ENCODE results near the gene CNN2.
"Not testable (repeated sequence)": the region's sequence is repeated elsewhere in the genome, so short reads cannot be mapped to it uniquely, and the experiment has no call there.

Gene CNN2

DNA sequence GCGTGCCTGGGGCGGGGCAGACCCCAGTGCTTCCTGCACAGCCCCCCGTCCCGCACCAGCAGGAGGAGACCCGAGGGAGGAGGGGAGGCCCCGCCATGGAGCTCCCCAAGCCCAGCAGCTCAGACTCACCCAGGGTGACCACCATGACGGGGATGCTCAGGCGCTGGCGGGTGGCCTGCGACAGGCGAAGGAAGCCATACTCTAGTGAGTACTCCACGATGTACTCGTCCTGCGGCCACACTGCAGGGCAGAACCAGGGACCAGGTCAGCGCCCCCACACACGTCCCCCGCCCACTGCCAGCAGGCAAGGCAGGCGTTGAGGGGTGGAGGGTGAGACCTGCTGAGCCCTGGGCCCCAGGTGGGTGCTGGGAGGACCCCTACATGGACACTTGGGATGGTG lies 14.1 kb upstream of the CNN2 start:
- FAIRE-seq, result no peak

- FAIRE-seq, result no peak
Observed at GRCh38 chr19:1013218-1013617, 13.2 kb upstream of the CNN2 start.

DNA sequence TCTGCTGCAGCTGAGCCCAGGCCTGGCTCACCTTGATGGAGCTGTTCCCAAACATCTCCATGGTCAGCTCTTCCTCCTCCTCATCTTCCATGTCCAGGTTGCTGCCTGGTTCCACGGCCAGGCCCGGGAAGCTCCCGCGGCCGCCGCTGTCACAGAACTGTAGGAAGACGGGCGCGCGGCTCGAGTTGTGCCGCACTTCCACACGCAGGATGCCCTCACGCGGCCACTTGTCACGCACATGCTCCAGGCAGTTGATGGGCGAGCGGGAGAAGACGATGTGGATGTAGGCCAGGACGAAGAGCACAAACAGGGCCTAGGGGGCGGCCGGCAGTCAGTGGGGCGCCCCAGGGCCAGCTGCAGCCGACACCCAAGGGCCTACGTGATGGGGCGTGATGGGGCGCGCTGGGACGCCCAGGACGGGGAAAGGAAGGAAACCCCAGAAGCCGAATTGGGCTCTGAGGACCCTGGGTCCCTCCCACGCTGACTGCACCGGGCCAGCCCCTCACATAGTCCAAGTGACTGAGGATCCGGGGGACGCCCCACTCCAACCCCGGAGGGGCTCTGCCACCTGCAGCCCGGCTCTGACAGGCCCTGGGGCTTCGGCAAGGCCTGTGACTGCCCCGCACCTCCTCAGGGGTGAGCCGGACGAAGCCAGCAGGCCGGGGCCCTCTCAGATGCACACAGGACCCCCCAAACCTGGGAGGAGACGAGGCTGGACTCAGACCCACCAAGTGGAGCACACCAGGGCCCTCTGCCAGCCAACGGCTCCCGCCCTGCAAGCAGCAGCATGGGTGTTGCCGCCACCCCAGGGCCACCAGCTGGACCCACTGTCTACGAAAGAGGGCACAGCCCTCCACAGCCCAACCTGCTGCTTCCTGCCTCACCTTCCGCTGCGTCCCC lies 12.0 kb upstream of the CNN2 start:
- no peak for FAIRE-seq

DNA sequence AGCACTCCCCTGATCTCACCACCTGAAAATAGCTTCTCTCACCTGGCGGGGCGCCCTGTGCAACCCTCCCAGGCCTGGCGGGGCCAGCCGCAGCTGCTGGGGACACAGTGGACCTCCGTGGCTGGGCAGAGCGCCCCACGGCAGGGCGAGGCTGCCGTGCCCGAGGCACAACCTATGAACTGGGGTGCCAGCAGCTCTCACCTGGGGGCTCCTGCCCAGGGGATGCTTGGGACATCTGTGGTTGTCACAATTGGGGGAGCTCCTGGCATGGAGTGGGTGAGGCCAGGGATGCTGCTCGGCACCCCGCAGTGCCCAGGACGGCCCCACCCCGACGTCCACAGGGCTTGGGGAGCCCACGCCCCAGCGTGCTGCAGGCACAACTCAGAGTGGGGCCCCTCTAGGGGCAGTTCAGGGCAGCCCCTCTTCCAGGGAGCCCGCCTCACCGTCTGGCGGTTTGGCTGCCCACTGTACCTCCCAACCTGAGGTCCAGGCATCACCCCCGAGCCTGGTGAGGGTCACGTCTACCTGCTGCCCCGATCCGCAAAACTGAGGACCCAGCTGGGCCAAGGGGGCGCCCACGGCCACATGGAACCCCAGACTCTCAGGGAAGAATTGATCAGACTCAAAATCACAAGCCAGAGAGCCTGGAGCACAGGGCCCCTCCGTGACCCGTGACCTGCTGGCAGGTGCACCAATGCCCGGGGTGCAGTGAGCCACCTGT lies 11.2 kb upstream of the CNN2 start:
- no peak for FAIRE-seq

DNA sequence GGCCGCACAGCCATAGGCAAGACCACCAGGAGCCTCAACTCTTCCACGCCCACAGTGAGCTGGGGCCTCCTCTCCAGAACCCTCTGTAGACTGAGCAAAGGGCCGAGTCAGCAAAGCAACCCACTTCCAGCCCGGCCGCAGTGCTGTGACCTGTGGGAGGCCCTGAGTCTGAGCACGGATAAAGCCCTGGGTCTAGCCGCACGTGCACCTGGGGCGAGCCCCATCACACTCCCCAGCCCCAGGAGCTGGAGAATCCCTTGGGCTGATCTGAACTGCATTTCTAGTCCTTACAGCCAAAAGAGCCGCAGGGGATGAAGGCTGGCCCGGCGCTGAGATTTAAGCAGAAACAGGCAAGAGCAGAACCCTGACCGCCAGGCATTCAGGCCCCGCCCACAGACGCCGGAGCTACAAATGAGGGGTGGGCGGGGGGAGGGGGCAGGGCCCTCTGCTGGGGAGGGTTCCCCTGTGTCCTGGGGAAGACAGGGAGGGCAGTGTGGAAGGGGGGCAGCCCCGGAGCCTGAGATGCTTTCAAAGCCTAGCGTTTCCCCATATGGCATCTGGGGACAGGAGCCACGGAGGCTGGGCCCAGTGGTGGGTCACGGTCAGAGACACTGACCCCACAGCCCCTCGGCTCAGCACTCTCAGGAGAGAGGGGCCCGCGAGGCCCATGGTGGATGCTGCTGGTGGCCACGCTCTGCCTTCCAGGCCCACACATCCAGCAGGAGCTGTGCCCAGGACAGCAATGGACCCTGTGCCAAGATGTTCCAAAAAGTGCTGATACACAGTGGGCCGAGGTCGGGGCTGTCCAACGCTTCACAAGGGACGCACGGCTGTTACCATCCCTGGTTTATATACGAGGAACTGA lies 10.4 kb upstream of the CNN2 start:
- no peak for FAIRE-seq

DNA sequence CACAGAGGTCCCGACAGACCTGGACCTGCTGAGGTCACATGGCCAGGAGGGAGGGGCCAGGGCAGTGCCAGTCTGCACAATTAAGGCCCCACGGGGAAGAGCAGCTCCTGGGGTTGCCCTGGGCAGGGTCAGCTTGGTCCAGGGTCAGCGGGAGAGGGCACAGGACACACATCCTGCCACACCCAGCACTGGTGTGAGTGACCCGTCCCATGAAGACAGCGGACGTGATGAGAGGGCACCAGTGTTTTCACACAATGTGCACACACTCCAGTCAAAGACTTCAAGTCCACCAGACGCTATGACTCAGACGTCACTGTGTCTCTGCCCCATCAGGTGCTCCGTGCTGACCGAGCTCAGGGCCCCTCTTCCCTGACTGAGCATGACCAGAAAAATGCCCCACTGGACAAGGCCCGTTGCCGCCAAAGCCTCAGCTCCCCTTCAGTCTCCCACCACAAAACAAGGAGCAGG lies 9.7 kb upstream of the CNN2 start:
- no peak for FAIRE-seq

- FAIRE-seq, result no peak
Observed at GRCh38 chr19:1017115-1017905, 9.1 kb upstream of the CNN2 start.

DNA sequence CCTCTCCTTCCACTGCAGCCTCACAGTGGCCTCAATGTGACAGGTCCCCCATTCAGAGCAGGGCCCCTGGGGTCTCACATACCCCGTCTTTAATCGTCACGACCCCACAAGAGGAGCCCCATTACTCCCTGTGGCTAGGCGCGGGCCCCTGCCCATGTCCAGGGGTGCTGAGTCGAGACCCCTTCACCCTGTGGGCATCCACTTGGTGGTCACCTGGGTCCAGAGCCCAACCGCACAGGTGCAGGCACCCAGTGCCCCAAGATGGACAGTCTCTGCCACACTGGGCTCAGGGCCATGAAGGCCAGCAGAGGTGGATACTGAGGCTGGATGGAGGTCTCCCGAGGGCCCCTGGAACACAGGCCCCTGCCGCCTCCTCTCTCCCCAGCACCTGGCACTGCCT lies 8.5 kb upstream of the CNN2 start:
- FAIRE-seq, result no peak

GRCh38 chr19:1018393-1018792 lies 8.0 kb upstream of the CNN2 start:
- no peak for FAIRE-seq

- no peak for FAIRE-seq
Observed at GRCh38 chr19:1018932-1019615, 7.3 kb upstream of the CNN2 start.

- FAIRE-seq, result no peak
Observed at GRCh38 chr19:1019616-1019961, 6.8 kb upstream of the CNN2 start.

DNA sequence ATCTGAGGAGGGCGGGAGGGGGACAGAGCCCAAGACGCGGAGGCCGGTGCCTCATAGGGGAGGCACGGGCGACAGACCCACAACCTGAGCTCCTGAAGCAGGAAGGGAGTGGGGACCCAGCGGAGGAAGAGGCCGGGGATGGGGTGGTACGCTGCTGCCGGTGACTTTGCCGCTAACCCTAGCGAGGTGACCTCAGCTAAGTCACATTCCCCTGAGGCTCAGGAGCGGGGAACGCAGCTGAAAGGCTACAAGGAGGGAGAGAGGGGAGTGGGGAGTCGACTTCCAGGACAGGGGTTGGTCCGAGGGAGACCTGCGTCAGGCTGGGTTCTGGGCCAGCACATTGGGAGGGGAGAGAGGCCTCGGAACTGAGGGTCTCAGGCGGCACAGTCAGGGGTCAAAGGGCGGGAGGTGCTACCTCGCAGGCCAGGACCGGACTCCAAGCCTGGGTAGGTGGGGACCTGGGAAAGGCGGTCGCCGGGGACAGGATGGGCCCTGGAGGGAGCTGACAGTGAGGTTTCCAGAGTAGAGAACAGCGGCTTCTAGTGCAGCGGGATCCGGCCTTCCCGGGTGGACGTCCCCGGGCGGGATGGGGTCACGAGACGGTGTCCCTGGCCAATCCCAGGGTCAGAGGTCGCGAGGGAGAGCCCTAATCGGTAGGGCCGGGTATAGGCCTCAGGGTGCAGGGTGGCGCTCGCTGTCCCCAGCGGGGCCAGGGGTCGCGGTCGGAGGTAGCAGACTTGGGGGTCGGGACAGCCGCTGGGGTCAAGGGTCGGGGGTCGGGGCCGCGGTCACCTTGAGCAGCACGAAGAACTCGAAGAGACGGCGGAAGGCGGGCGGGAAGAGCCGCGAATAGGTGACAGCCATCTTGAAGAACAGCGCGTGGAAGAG lies 6.2 kb upstream of the CNN2 start:
- no peak for FAIRE-seq

- FAIRE-seq, result no peak
Observed at GRCh38 chr19:1020868-1021425, 5.5 kb upstream of the CNN2 start, which contains the start of gene TMEM259. Gene TMEM259, minus strand, starts transcription at chr19:1021123. Its CDS starts 127 bp downstream, at chr19:1020996.

DNA sequence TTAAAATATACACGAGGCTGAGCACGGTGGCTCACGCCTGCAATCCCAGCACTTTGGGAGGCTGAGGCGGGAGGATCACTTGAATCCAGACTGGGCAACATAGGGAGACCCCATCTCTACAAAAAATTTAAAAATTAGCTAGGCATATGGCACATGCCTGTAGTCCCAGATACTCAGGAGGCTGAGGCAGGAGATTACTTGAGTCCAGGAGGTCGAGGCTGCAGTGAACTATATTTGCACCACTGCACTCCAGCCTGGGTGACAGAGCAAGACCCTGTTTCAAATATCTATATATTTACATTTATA lies 2.6 kb upstream of the CNN2 start:
- FAIRE-seq, result not testable (repeated sequence)

DNA sequence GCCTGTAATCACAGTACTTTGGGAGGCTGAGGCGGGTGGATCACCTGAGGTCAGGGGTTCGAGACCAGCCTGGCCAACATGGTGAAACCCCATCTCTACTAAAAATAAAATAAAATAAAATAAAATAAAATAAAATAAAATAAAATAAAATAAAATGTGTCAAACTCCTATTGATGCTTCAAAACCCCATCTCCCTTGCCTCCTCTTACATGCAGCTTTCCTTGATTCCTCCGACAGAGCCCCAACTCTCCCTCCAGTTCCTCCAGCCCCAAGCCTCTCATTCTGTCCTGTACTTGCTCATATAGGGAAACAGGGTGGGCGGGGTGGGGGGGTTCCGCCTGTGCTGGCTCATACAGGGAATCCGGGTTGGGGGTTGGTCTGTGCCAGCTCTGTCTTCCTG lies 1.3 kb upstream of the CNN2 start:
- not testable (repeated sequence) for FAIRE-seq

DNA sequence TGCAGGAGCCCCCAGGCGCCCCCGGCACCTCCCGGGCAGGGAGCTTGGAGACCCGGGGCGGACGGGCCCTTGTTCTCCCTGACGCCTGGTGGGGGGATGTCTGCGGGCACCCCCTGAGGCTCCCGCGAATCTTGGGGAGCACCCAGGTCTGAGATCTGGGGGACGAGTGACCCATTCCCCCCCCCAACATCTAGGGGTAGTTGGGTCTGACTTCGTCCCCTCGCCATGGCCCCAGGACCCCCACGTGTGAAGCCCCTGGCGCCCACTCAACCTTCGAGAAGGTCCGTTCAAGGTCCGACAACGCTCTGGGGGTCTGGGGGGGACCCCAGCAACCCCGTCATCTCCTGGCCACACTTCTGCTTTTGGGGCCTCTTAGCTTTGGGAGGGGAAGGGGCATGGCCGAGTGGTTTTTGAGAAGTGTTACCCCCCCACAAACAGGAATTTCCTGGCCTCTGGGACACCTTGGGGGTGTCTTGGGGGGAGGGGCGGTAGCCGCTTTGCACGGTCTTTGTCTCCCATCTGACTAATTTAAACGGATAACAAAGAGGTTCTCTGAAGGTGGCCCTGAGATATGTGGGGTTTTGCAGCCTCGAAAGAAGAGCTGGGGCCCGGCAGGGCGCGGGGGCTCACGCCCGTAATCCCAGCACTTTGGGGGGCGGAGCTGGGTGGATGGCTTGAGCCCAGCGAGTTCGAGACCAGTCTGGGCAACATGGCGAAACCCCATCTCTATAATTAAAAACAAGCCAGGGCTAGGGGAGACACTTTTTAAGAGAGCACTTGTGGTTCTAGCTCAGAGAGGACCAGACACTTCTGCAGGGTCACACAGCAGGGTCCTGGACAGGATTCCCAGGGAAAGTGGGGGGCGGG lies 608 bp downstream of the CNN2 start:
- FAIRE-seq, result no peak

GRCh38 chr19:1027650-1028061 lies 1.2 kb downstream of the CNN2 start:
- no peak for FAIRE-seq

DNA sequence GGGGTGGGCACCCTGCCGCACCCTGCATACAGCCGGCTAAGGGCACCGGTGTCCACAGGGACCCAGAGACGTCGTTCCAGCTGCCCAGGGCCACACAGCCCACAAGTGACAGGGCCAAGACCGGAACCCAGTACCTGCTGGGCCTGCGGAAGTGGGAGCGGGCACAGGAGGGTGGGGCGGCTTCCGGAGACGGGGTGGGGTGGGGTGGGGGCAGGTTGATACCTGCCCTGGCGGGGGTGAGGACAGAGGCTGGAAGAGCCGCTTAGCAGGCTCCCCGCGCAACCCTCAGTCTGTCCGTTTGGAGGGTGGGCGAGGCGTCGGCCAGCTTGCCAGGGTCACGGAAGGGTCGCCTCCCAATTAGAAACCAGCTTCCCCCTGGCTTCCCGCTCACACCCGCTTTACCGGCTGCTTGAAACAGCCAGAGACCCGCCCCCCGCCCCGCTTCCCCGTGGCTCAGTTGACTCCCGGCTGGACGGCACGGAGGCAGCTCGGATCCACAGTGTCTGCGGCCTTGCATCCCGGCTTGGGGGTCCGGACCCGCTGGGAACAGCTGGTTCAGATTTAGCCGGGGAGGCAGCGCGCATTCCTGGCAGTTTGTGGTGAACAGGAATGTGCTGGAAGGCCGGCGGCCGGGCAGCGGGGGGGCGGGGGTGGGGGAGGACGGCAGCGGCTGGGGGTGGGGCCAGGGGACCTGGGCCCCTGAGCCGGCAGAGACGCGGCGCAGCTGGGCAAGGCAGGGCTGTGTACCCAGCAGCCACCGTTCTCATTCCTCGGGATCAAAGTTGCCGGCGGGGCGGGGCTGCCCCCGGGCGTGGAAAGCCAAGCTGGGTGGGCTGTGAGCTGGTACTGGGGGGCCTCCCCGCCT lies 1.9 kb downstream of the CNN2 start:
- FAIRE-seq, result no peak

Data from endometrium (tissue), 2 donors.